HG03064 (cell line): ENCODE measurements around the gene PHEX.

ENCODE experiments used
- ATAC-seq: cut with Tn5 transposase; IDR thresholded peaks from one replicate; pipeline ENCODE4 v1.9.1; 2021; ENCODE audit warnings: low read depth; ENCODE audit not compliant: unreplicated experiment

The PHEX gene

GRCh38 chrX:22095856-22096255, 63.7 kb downstream of the PHEX start:
- no peak for ATAC-seq

- ATAC-seq = no peak
These were observed 65.0 kb downstream of the PHEX start for GRCh38 chrX:22097012-22097694.

- ATAC-seq = no peak
These were observed 73.1 kb downstream of the PHEX start for GRCh38 chrX:22105231-22105630.

GRCh38 chrX:22105971-22106370, 73.8 kb downstream of the PHEX start:
- no peak for ATAC-seq

GRCh38 chrX:22109442-22109841, 77.3 kb downstream of the PHEX start:
- no peak for ATAC-seq

GRCh38 chrX:22110729-22111494, 78.8 kb downstream of the PHEX start:
- ATAC-seq = no peak

- no peak for ATAC-seq
These were observed 84.8 kb downstream of the PHEX start for GRCh38 chrX:22116605-22117546.

GRCh38 chrX:22117633-22118032, 85.5 kb downstream of the PHEX start:
- ATAC-seq = no peak

- ATAC-seq = no peak
These were observed 86.2 kb downstream of the PHEX start for GRCh38 chrX:22118161-22118830.

- no peak for ATAC-seq
These were observed 89.0 kb downstream of the PHEX start for GRCh38 chrX:22121161-22121560.

GRCh38 chrX:22122510-22122909, 90.4 kb downstream of the PHEX start:
- ATAC-seq = no peak

- no peak for ATAC-seq
These were observed 92.0 kb downstream of the PHEX start for GRCh38 chrX:22124098-22124497.

- ATAC-seq = no peak
These were observed 93.4 kb downstream of the PHEX start for GRCh38 chrX:22125481-22125880.

GRCh38 chrX:22126327-22126726, 94.2 kb downstream of the PHEX start:
- no peak for ATAC-seq

- ATAC-seq = no peak
These were observed 96.8 kb downstream of the PHEX start for GRCh38 chrX:22128961-22129360.

GRCh38 chrX:22134681-22135080, 102.6 kb downstream of the PHEX start:
- no peak for ATAC-seq

- no peak for ATAC-seq
These were observed 103.1 kb downstream of the PHEX start for GRCh38 chrX:22135171-22135711.

GRCh38 chrX:22135994-22136684, 104.0 kb downstream of the PHEX start:
- ATAC-seq = no peak

- no peak for ATAC-seq
These were observed 104.6 kb downstream of the PHEX start for GRCh38 chrX:22136711-22137110.

GRCh38 chrX:22139822-22140221, 107.7 kb downstream of the PHEX start:
- ATAC-seq = no peak
